K562 (cell line): ENCODE results near the gene TPK1. TPM values are rescaled to one million over a fixed set of nuclear protein-coding genes. Genes with fewer than 3 reads are reported as not detected.

ENCODE experiments used
- ATAC-seq: fragments of 200-7000 bp; cut with Tn5 transposase; 3 replicates; pipeline ENCODE4 v1.9.1; 2020; ENCODE audit warnings: moderate library complexity
- BruUV-seq: library from RNA; stranded (reverse); fragments of 400-500 nt; replicated peaks from 2 replicates; lab custom pipeline; 2021; lab: Mats Ljungman, UMichigan
- CTCF ChIA-PET: fragments of 300-600 bp; formaldehyde crosslinking; extraction: SDS; loops from one replicate; lab custom pipeline; 2021; ENCODE audit warnings: low intra/inter-chr PET ratio; lab: Yijun Ruan, JAX
- POLR2A ChIA-PET: fragments of 300-600, 350-650 bp; sonication (Branson Sonifier 250); formaldehyde crosslinking; extraction: SDS; loops from one replicate; lab custom pipeline; 2021; ENCODE audit warnings: antibody characterized with exemption, inconsistent platforms; lab: Yijun Ruan, JAX
- DNase-seq, 4 experiments: peaks; one replicate each; pipeline versions ENCODE4 v3.0.0 to v3.0.0-alpha.2; 2011 to 2018; ENCODE audit warnings: low spot score in 3 of 4, mixed read lengths in 3 of 4; ENCODE audit errors: extremely low read depth in 1 of 4
- FAIRE-seq: peaks from 2 replicates; lab custom pipeline; 2011; peaks lifted over from hg19 to GRCh38; lab: Jason Lieb, UNC
- H2AFZ ChIP-seq: 2 replicates; pipeline ENCODE4 v1.6.0; 2011; ENCODE audit warnings: low read depth, low read length, control low read depth, inconsistent platforms
- H3K27ac ChIP-seq: fragments of 200-600 bp; 3 replicates; pipeline ENCODE4 v1.8.0; 2011; ENCODE audit warnings: low read depth, mild to moderate bottlenecking, control low read depth, inconsistent platforms, low read length, moderate library complexity, mixed read lengths; ENCODE audit errors: extremely low read depth
- H3K27me3 ChIP-seq, 2 experiments: fragments of 300-600 bp in 1 of 2; 2 replicates in 1 of 2; 3 replicates in 1 of 2; pipeline versions ENCODE4 v1.6.0 to v1.8.0; 2011; ENCODE audit warnings: inconsistent platforms in 2 of 2, low read length in 2 of 2, mild to moderate bottlenecking in 1 of 2, mixed read lengths in 1 of 2, moderate library complexity in 1 of 2; ENCODE audit not compliant: control insufficient read depth in 2 of 2, insufficient read depth in 2 of 2
- H3K36me3 ChIP-seq: fragments of 300-600 bp; 3 replicates; pipeline ENCODE4 v1.8.0; 2011; ENCODE audit warnings: mild to moderate bottlenecking, low read length, inconsistent platforms; ENCODE audit not compliant: control insufficient read depth, insufficient read depth
- H3K4me1 ChIP-seq, 2 experiments: fragments of 200-600 bp in 1 of 2; replicated peaks in 1 of 2; 2 replicates in 1 of 2; 3 replicates in 1 of 2; pipeline versions ENCODE4 v1.5.1 to v1.8.0; 2011; ENCODE audit warnings: inconsistent platforms in 2 of 2, low read length in 2 of 2, mild to moderate bottlenecking in 1 of 2, mixed read lengths in 1 of 2, moderate library complexity in 1 of 2; ENCODE audit not compliant: control insufficient read depth in 2 of 2, insufficient read depth in 2 of 2
- H3K4me2 ChIP-seq: 2 replicates; pipeline ENCODE4 v1.6.1; 2011; ENCODE audit warnings: low read length, control low read depth, inconsistent platforms, mixed read lengths; ENCODE audit not compliant: insufficient read depth
- H3K4me3 ChIP-seq: fragments of 200-600 bp; sonication (generic), shearing (Covaris generic); 2 replicates; pipeline ENCODE4 v1.5.1; 2016; ENCODE audit warnings: control low read depth, inconsistent platforms
- H3K79me2 ChIP-seq: fragments of 200-600 bp; 3 replicates; pipeline ENCODE4 v1.8.0; 2011; ENCODE audit warnings: low read length, inconsistent platforms; ENCODE audit not compliant: control insufficient read depth, insufficient read depth
- H3K9ac ChIP-seq, 2 experiments: 2 replicates each; pipeline versions ENCODE4 v1.6.0 to v1.6.1; 2011; ENCODE audit warnings: low read depth in 2 of 2, low read length in 2 of 2, control low read depth in 1 of 2, inconsistent platforms in 1 of 2, mild to moderate bottlenecking in 1 of 2, mixed read lengths in 1 of 2; ENCODE audit not compliant: insufficient read depth in 1 of 2
- H3K9me1 ChIP-seq: one replicate; pipeline ENCODE4 v1.6.0; 2011; ENCODE audit warnings: inconsistent platforms, mild to moderate bottlenecking, low read length, moderate library complexity; ENCODE audit not compliant: control insufficient read depth, insufficient read depth
- H3K9me3 ChIP-seq: replicated peaks from 2 replicates; pipeline ENCODE4 v1.5.1; 2011; ENCODE audit warnings: low read depth, low read length, inconsistent platforms; ENCODE audit not compliant: control insufficient read depth, insufficient read depth
- H4K20me1 ChIP-seq: replicated peaks from 2 replicates; pipeline ENCODE4 v1.6.1; 2011; ENCODE audit warnings: low read length, inconsistent platforms, mixed read lengths; ENCODE audit not compliant: control insufficient read depth, insufficient read depth
- CCNT2 ChIP-seq: IDR thresholded peaks from 2 replicates; pipeline ENCODE4 v1.6.1; 2011; ENCODE audit warnings: borderline replicate concordance, low read depth, mild to moderate bottlenecking, moderate library complexity, mixed read lengths, low read length; ENCODE audit not compliant: insufficient read length; ENCODE audit errors: extremely low read depth
- DDX20 ChIP-seq: fragments of 450-650 bp; IDR thresholded peaks from 2 replicates; pipeline ENCODE4 v1.6.1; 2016; ENCODE audit warnings: missing genetic modification characterization, low read depth, mild to moderate bottlenecking, missing compliant biosample characterization, moderate library complexity
- GATAD2B ChIP-seq: fragments of 450-650 bp; IDR thresholded peaks from 2 replicates; pipeline ENCODE4 v1.6.1; 2017; ENCODE audit warnings: mild to moderate bottlenecking, borderline replicate concordance
- MCM2 ChIP-seq: fragments of 450-650 bp; IDR thresholded peaks from 2 replicates; pipeline ENCODE4 v1.6.1; 2017; ENCODE audit warnings: low read depth, mild to moderate bottlenecking
- MCM7 ChIP-seq, 2 experiments: fragments of 450-650 bp; IDR thresholded peaks; 2 replicates each; pipeline ENCODE4 v1.6.1; 2016 to 2018
- MEF2A ChIP-seq: IDR thresholded peaks from 2 replicates; pipeline ENCODE4 v1.6.1; 2011; ENCODE audit warnings: low read depth, mild to moderate bottlenecking, low read length, moderate library complexity; ENCODE audit not compliant: control insufficient read depth
- POLR2G ChIP-seq: fragments of 200-400 bp; formaldehyde crosslinking; IDR thresholded peaks from 2 replicates; pipeline ENCODE4 v1.6.1; 2017; ENCODE audit warnings: low read depth, mild to moderate bottlenecking, antibody characterized with exemption, low read length, moderate library complexity
- PTBP1 ChIP-seq: fragments of 200-400 bp; formaldehyde crosslinking; IDR thresholded peaks from 2 replicates; pipeline ENCODE4 v1.6.1; 2017; ENCODE audit warnings: low read depth, low read length
- ZC3H8 ChIP-seq: fragments of 450-650 bp; IDR thresholded peaks from 2 replicates; pipeline ENCODE4 v1.6.1; 2017
- ZEB2 ChIP-seq: fragments of 450-650 bp; IDR thresholded peaks from 2 replicates; pipeline ENCODE4 v1.6.1; 2016
- ZNF76 ChIP-seq: fragments of 250-450 bp; sonication (Bioruptor Pico); IDR thresholded peaks from 2 replicates; pipeline ENCODE4 v1.4.0; 2020; ENCODE audit warnings: mild to moderate bottlenecking, moderate library complexity, borderline replicate concordance
- whole genome bisulfite sequencing: fragments of 100-300 bp; shearing (Covaris generic); methylation state at CpG from one replicate; pipeline ENCODE4 v1.1.6; 2016; ENCODE audit warnings: low coverage, mixed read lengths; ENCODE audit not compliant: insufficient coverage; ENCODE audit errors: missing lambda C conversion rate; 5-methylcytosine and 5-hydroxymethylcytosine counted together
- in situ Hi-C: fragments of 300-500 bp; cut with MboI; formaldehyde crosslinking; loops from 4 replicates; pipeline ENCODE4 v1.15.0; 2018; ENCODE audit warnings: inconsistent platforms, mixed read lengths
- intact Hi-C: fragments of 100-400 bp; cut with micrococcal nuclease; formaldehyde crosslinking; loops from 2 replicates; pipeline ENCODE4 v1.14.2; 2022
- polyA plus RNA-seq, 8 experiments: library from polyadenylated mRNA; depleted of rRNA in 4 of 8; stranded (reverse) in 5 of 8; unstranded in 3 of 8; fragments of >200 nt; fragmentation: Nextera tagmentation in 2 of 8; fragmentation: Illumina TruSeq in 1 of 8; extraction: Ambion mirVana in 2 of 8; extraction: Trizol in 1 of 8; gene quantifications; 2 replicates each; pipeline versions ENCODE4 v1.2.1 to v1.2.3, GENCODE V29; 2011 to 2014; ENCODE audit warnings: inconsistent platforms in 1 of 8, missing spikeins in 1 of 8
- total RNA-seq, 7 experiments: library from RNA; depleted of rRNA in 6 of 7; stranded (reverse); fragments of >200 nt in 6 of 7; fragmentation: Illumina TruSeq in 2 of 7; extraction: Trizol in 2 of 7; gene quantifications; 2 replicates each; pipeline versions ENCODE4 v1.2.1 to v1.2.3, GENCODE V29; 2011 to 2021; ENCODE audit warnings: low replicate concordance in 1 of 7
- TF ChIP-seq, protein P1 (sequence below): sonication (generic); formaldehyde crosslinking; IDR thresholded peaks from 2 replicates; pipeline ENCODE4 v1.8.1; 2023; ENCODE audit warnings: missing genetic modification reagents, mild to moderate bottlenecking, borderline replicate concordance
- TF ChIP-seq, protein P2 (sequence below), 2 experiments: fragments of 450-650 bp in 1 of 2; sonication (generic) in 1 of 2; formaldehyde crosslinking; conservative IDR thresholded peaks; 2 replicates each; pipeline versions ENCODE4 v1.4.0 to v1.8.1; 2020 to 2022; ENCODE audit warnings: mild to moderate bottlenecking in 1 of 2, missing genetic modification reagents in 1 of 2

TPK1 gene
- total and polyA plus RNA-seq, 9 of the 15 experiments (the other 6 are each of a cell fraction or from before 2014, with no cell fraction given): 5.1 to 16.2 (median 9.2) TPM

DNA sequence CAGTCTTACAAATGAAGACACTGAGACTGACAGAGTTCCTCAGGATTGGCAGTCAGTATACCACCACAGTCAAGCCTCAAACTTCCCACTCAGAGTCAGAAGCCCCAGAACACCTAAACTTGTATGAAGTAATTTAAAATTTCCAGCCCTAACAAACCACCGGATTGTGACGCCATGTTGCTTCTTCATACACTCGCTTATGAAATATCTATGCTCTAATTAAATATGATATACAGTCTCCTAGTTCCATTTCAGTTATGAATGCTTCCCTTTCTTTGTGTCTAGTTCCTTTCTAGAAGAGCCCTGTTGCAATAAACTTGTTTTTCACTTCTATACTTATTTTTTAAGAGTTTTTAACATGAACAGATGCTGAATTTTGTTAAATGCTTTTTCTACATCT is 260.4 kb downstream of the TPK1 start:
- DNase-seq (no peak), ATAC-seq (no peak), FAIRE-seq (no peak)
- Histone ChIP-seq H3K79me2 (no peaks in the 10 kb centered on the region), H4K20me1 (no peaks in the 10 kb centered on the region), H2AFZ (no peak overlapping the region), H3K9me1 (no peaks in the 10 kb centered on the region), H3K27me3 (no peaks in the 10 kb centered on the region), H3K27ac (no peak overlapping the region), H3K9ac (no peak overlapping the region), H3K4me2 (no peak overlapping the region), H3K36me3 (no peaks in the 10 kb centered on the region), H3K4me1 (no peaks in the 10 kb centered on the region), H3K9me3 (peaks cover 2% of the 10 kb centered on the region; the same call in 1 of the 2 replicates), H3K4me3 (no peak overlapping the region)
- 0% methylated on average over 3 of the region's 3 CpGs for WGBS
- ChIA-PET CTCF (no interaction called here), POLR2A (no interaction called here)
- BruUV-seq: no TSS peak
- intact Hi-C loops (no loop called here), in situ Hi-C loops (no loop called here)
- TF ChIP-seq ZEB2: no peak
- no peak for TF ChIP-seq POLR2G
- TF ChIP-seq, protein P1, sequence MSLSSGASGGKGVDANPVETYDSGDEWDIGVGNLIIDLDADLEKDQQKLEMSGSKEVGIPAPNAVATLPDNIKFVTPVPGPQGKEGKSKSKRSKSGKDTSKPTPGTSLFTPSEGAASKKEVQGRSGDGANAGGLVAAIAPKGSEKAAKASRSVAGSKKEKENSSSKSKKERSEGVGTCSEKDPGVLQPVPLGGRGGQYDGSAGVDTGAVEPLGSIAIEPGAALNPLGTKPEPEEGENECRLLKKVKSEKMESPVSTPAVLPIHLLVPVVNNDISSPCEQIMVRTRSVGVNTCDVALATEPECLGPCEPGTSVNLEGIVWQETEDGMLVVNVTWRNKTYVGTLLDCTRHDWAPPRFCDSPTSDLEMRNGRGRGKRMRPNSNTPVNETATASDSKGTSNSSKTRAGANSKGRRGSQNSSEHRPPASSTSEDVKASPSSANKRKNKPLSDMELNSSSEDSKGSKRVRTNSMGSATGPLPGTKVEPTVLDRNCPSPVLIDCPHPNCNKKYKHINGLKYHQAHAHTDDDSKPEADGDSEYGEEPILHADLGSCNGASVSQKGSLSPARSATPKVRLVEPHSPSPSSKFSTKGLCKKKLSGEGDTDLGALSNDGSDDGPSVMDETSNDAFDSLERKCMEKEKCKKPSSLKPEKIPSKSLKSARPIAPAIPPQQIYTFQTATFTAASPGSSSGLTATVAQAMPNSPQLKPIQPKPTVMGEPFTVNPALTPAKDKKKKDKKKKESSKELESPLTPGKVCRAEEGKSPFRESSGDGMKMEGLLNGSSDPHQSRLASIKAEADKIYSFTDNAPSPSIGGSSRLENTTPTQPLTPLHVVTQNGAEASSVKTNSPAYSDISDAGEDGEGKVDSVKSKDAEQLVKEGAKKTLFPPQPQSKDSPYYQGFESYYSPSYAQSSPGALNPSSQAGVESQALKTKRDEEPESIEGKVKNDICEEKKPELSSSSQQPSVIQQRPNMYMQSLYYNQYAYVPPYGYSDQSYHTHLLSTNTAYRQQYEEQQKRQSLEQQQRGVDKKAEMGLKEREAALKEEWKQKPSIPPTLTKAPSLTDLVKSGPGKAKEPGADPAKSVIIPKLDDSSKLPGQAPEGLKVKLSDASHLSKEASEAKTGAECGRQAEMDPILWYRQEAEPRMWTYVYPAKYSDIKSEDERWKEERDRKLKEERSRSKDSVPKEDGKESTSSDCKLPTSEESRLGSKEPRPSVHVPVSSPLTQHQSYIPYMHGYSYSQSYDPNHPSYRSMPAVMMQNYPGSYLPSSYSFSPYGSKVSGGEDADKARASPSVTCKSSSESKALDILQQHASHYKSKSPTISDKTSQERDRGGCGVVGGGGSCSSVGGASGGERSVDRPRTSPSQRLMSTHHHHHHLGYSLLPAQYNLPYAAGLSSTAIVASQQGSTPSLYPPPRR (CRISPR knock-in tag): no peak
- TF ChIP-seq GATAD2B: no peak
- TF ChIP-seq PTBP1: no peak
- no peak for TF ChIP-seq CCNT2
- TF ChIP-seq ZNF76 (CRISPR knock-in tag): no peak
- no peak for TF ChIP-seq ZC3H8
- TF ChIP-seq MEF2A: no peak
- no peak for TF ChIP-seq MCM7 (IDR thresholded peaks at IDR 0.05)
- TF ChIP-seq DDX20 (tag): no peak
- TF ChIP-seq, protein P2, sequence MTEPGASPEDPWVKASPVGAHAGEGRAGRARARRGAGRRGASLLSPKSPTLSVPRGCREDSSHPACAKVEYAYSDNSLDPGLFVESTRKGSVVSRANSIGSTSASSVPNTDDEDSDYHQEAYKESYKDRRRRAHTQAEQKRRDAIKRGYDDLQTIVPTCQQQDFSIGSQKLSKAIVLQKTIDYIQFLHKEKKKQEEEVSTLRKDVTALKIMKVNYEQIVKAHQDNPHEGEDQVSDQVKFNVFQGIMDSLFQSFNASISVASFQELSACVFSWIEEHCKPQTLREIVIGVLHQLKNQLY (CRISPR knock-in tag; conservative IDR thresholded peaks at IDR 0.05): no peak
- TF ChIP-seq MCM2: no peak
